Activated T-helper 9 cell treated with anti-CD3 and anti-CD28 coated beads, Interleukin-2, amount 50 U/mL, for 16 hours (primary cell): ENCODE data around the gene TRIP13.
"Not testable (repeated sequence)": the region's sequence is repeated elsewhere in the genome, so short reads cannot be mapped to it uniquely, and the experiment has no call there.

Experiments
- DNase-seq: peaks from one replicate; pipeline ENCODE4 v3.0.0-alpha.2; 2020; ENCODE audit warnings: low read depth

Gene TRIP13

DNA sequence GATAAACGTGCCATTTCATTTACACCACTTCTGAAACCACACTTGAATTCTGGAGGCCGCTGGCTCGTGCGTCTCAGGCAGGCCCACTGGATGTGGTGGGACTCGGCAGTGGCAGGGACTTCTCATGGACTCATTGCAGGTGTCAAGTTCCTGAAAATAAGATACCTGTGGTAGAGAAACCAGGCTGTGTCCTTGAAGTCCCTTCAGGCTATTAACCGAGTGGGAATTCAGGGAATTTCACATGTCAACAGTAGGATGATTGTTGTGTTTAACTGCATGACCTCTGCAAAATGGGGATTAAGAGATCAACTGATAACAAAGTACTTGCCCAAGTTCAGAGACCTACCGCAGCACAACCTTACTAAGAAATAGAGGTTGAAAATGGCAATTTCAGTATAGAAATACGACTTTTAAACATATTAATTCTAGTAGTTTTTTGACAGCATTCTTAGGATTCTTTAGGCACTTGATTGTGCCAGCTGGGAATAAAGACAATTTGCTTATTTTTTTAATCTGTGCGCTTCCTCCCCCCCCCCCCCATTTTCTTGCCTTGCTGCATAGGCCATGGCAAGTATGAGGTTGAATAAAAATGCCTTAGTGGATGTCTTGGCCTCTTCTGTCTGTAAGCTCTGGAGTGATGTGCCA, 26.8 kb downstream of the TRIP13 start:
- no peak for DNase-seq

DNA sequence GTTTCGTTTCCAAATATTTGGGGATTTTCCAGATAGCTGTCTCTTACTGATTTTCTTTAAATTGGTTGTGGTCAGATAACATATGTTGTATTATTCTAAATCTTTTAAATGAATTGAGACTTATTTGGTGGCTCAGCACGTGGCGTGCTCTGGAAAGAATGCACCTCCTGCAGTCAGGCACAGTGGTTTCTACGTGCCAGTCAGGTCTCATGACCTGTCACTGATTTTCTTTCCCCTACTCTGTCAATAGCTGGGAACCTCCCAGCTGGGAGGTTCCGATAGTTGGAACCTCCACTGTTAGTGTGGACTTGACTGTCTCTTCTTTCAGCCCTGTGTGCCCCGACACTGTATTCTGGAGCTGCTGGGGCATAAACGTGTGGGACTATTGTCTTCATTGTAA, 27.6 kb downstream of the TRIP13 start:
- no peak for DNase-seq

GRCh38 chr5:921456-922435, 29.1 kb downstream of the TRIP13 start:
- no peak for DNase-seq

DNA sequence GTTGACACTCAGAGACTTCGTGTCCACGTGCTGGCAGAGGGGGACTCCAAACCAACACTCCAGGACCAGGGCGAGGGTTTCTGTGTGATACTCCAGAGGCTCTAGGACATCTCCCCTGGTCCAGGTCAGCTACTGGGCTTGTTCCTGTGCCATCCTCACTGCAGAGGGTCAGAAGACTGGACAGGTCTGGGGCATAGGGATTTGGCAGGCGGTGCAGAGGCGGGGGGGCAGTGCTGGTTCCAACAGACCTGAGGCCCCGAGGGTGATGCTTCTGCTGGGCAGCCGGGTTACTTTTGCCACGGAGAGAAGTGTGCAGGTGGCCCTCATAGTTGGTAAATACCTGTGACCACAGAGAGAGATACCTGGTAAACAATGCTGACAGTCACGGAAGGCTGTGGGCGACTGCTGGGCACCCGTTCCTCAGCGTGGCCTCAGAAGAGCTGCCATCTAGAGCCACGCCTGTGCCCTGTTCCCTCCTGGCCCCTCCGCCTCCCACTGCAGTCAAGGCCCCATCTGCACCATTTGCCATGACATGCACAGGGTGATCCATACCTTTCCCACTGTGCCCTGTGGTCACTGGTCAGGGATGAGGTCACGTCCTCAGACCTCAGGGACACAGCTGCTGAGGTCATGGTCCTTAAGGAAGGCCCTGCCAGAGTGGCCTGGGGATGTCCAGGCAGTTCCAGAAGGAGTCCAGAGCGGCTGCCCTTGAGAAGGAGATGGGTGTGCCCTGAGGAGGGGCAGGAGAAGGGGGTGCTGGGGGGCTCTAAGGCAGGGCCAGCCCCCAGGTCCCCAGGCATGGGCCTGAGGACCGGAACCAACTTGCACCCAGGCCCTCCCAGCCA, 30.0 kb downstream of the TRIP13 start:
- DNase-seq, result no peak

DNA sequence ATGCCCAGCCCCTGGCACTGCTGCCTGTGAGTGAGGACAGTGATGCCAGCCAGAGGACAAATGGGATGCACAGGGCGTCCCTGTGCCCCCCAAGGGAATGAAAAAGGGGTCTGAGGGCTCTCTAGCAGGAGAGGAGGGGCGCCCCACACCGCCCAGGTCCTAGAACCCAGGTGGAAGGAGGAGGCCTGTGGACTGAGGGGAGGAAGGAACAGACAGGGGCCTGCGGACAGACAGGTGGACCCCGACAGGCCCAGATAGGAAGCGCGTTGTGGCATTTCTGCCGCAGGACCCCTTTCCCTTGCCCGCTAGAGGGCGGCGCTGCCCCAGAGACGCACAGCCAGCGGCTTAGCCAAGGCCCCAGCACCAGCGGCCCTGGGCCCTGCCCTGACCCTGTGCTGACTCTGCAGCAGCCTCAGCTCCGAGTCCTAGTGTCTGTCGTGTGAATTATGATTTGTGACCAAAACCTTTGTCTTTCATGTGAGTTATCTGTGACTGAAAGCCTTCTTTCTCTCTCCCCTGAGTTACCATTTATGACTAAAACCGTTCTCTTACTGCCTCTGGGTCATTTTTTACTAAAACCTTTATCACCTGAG, 30.7 kb downstream of the TRIP13 start:
- DNase-seq, result peak; percentile 55

DNA sequence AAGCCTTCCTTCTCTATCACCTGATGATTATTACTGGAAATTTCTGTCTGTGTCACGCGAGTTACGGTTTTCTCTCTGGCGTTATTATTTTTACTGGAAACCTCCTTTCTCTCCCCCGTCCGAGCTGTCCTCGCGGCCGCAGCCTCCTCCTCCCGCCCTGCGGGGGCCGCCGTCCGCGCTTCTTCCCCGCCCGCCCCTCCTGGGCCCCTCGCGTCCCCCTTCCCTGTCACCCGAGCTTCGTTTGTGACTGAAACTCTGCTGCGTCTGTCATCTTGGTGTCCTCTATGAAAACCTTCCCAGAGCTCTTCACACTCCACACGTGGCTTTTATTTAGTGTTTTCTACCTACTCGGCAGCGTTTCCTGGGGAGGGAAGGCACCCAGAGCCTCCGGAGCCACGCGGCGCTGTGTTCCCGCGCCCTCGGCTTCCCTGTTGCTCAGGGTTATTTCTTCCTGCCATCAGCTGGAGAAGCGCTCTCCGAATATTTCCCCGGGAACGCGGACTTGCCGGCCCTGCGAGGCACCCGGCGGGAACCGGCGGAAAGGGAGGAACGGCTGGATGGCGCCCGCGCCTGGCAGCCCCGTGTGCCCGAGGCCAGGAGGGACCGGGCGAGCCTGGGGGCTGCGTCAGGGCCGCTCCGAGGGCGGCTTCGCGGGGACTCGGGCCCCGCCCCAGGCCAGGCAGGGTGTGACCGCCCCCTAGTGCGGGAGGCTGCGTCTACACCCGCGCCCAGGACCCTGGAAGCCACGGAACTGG, 33.9 kb downstream of the TRIP13 start:
- no peak for DNase-seq

GRCh38 chr5:927172-928015, 34.7 kb downstream of the TRIP13 start:
- no peak for DNase-seq

DNA sequence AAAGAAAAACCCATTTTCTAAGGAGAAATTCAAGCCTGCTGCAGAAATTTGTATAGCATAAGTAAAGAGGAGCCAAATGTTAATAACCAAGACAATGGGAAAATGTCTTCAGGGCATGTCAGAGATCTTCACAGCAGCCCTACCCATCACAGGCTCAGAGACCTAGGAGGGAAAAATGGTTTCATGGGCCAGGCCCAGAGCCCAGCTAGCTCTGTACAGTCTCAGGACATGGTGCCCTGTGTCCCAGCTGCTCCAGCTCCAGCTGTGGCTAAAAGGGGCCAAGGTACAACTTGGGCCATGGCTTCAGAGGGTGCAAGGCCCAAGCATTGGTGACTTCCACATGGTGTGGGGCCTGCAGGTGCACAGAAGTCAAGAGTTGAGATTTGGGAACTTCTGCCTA, 36.5 kb downstream of the TRIP13 start:
- DNase-seq, result not testable (repeated sequence)

DNA sequence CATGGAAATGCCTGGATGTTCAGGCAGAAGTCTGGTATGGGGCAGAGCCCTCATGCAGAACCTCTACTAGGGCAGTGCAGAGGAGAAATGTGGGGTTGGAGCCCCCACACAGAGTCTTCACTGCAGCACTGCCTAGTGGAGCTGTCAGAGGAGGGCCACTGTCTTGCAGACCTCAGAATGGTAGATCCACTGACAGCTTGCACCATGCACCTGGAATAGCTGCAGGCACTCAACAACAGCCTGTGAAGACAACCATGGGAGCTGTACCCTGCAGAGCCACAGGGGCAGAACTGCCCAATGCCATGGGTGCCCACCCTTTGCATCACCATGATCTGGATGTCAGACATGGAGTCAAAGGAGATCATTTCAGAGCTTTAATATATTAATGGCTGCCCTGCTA, 36.9 kb downstream of the TRIP13 start:
- DNase-seq, result no peak

GRCh38 chr5:930866-931265, 38.2 kb downstream of the TRIP13 start:
- no peak for DNase-seq

- no peak for DNase-seq
Observed at GRCh38 chr5:931570-932145, 39.0 kb downstream of the TRIP13 start.

DNA sequence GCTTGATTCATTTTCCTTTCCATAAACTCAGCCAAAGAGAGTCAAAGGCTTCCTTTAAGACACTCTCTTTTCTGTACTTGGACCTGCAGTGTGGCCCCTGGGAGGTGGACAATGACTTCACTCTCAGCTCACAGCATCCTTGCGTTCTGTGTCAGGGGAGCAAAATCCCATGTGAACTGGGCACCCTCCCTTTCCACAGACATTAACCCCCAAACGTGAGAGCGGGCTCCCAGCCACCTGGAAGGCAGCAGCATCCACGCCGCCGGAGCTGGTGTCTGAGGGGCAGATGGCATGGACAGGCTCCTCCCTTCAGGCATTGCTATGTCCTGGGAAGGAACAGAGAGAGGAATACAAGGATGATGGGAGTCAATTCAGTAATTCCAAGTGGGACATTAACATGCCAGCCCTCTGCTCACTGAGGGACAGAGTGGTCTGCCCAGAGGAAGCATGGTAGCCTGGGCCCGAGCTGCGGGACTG, 39.5 kb downstream of the TRIP13 start:
- no peak for DNase-seq

- no peak for DNase-seq
Observed at GRCh38 chr5:932628-933250, 40.1 kb downstream of the TRIP13 start.

DNA sequence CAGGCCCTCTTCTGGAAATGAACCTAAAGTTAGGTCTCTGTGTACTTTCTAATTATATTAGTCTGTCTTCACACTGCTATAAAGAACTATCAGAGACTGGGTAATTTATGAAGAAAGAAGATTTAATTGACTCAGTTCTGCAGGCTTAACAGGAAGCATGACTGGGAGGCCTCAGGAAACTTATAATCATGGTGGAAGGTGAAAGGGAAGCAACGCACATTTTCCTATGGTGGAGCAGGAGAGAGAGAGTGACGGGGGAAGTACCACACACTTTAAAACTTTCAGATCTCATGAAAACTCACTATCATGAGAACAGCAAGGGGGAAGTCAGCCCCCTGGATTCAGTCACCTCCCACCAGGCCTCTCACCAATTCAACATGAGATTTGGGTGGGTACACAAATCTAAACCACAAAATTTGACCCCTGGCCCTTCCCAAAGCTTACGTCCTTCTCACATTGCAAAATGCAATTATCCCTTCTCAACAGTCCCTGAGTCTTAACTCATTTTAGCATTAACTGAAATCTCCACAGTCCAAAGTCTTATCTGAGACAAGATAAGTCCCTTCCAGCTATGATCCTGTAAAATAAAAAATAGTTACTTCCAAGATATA, 40.7 kb downstream of the TRIP13 start:
- DNase-seq, result no peak

GRCh38 chr5:933951-934350, 41.3 kb downstream of the TRIP13 start:
- DNase-seq, result not testable (repeated sequence)

- DNase-seq, result not testable (repeated sequence)
Observed at GRCh38 chr5:934381-934967, 41.8 kb downstream of the TRIP13 start.

GRCh38 chr5:935510-936084, 42.9 kb downstream of the TRIP13 start:
- DNase-seq, result no peak
